GOT3 (cell line): ENCODE data around the gene PACC1.
"Not testable (repeated sequence)": the region's sequence is repeated elsewhere in the genome, so short reads cannot be mapped to it uniquely, and the experiment has no call there.

Experiments used
- DNase-seq: peaks from one replicate; lab custom pipeline; 2025; ENCODE audit warnings: mixed read lengths; lab: John Stamatoyannopoulos, UW

PACC1 gene

GRCh38 chr1:212328248-212328647 is 86.4 kb downstream of the PACC1 start:
- DNase-seq, result no peak

GRCh38 chr1:212326541-212326940 is 88.1 kb downstream of the PACC1 start:
- DNase-seq, result no peak

- no peak for DNase-seq
Measured at GRCh38 chr1:212323066-212323465, 91.6 kb downstream of the PACC1 start.

GRCh38 chr1:212321031-212321430 is 93.7 kb downstream of the PACC1 start:
- DNase-seq, result not testable (repeated sequence)

- DNase-seq, result no peak
Measured at GRCh38 chr1:212317916-212318315, 96.8 kb downstream of the PACC1 start.

- no peak for DNase-seq
Measured at GRCh38 chr1:212315907-212316306, 98.8 kb downstream of the PACC1 start.

GRCh38 chr1:212315184-212315583 is 99.5 kb downstream of the PACC1 start:
- DNase-seq, result no peak
